ENCODE data around the gene OR6S1. TPM values are rescaled to one million over a fixed set of nuclear protein-coding genes. Genes with fewer than 3 reads are reported as not detected.
"Not testable (repeated sequence)": the region's sequence is repeated elsewhere in the genome, so short reads cannot be mapped to it uniquely, and the experiment has no call there.

The OR6S1 gene
- total RNA-seq, 1 donor: not detected

DNA sequence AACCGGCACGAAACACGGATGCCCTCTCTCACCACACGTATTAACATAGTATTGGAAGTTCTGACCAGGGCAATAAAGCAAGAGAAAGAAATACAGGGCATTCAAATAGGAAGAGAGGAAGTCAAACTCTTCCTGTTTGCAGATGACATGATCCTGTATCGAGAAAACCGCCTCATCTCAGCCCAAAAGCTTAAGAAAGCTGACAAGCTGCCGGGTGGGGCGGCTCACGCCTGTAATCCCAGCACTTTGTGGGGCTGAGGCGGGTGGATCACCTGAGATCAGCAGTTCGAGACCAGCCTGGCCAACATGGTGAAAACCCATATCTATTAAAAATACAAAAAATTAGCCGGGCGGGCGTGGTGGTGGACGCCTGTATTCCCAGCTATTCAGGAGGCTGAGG is 17.7 kb downstream of the OR6S1 start:
- DNase-seq (ENCODE audit: low read depth): no peak
- TF ChIP-seq, protein P1, sequence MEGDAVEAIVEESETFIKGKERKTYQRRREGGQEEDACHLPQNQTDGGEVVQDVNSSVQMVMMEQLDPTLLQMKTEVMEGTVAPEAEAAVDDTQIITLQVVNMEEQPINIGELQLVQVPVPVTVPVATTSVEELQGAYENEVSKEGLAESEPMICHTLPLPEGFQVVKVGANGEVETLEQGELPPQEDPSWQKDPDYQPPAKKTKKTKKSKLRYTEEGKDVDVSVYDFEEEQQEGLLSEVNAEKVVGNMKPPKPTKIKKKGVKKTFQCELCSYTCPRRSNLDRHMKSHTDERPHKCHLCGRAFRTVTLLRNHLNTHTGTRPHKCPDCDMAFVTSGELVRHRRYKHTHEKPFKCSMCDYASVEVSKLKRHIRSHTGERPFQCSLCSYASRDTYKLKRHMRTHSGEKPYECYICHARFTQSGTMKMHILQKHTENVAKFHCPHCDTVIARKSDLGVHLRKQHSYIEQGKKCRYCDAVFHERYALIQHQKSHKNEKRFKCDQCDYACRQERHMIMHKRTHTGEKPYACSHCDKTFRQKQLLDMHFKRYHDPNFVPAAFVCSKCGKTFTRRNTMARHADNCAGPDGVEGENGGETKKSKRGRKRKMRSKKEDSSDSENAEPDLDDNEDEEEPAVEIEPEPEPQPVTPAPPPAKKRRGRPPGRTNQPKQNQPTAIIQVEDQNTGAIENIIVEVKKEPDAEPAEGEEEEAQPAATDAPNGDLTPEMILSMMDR (IDR thresholded peaks at IDR 0.05; ENCODE audit: insufficient read depth, low read length): no peak
- H3K4me3 ChIP-seq (ENCODE audit: low read depth, low read length): no peak overlapping the region

DNA sequence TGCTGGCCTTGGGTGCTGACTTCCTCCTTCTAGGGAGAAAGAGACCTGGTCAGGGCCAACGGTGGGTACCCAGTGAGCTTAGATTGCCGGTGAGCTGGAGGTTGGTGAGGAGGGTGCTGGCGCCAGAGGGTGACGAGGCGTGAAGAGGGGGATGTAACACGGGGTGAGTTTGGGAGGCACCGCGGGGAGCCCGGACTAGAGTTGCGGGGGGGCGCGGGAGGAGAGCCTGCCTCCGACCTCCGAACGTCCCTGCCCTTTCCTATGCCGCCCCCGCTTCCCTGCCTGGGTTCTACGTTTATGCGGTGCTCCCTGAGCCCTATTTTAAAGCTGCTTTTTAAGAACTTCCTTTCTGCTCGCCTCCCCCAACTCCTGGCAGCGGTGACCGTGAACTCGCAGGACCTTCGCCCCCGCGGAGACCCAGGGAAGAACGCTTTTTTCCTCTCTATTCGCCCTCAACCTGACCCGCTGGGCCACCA is 18.6 kb downstream of the OR6S1 start:
- TF ChIP-seq, protein P1 (IDR thresholded peaks at IDR 0.05; ENCODE audit: insufficient read depth, low read length): no peak
- no peak overlapping the region for H3K4me3 ChIP-seq (ENCODE audit: low read depth, low read length)
- no peak for DNase-seq (ENCODE audit: low read depth)

DNA sequence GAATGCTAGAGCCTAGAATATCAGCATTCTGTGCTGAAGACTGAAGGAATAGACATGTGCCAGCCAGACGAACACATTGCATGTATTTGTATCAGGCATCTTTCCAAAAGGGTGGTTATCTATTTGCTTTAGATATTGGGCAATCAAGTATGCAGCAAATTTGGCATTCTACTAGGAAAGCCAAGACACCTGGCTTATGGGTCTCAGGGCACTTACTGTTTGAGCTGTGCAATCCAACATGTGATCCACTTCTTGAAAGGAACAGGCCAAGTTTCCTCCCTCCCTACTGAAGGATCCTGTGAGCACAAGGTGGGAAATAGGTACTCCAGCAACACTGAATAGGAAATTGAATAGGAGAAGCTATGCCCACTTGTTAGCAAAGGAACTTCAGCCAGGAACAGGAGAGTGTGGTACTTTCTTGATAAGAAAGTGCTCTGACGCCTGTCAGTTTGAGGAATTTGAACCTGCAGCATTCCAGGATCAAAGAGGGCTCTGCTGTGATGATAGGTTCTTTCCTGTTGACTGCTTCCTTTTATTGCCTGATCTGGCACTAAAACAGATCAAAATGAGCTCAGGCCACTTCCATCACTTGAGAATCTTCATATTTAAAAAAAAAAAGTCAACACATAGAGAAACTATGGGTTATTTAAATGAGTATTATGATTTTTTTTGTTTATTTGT is 20.6 kb downstream of the OR6S1 start:
- TF ChIP-seq, protein P1 (IDR thresholded peaks at IDR 0.05; ENCODE audit: insufficient read depth, low read length): no peak
- no peak overlapping the region for H3K4me3 ChIP-seq (ENCODE audit: low read depth, low read length)
- DNase-seq (ENCODE audit: low read depth): no peak

DNA sequence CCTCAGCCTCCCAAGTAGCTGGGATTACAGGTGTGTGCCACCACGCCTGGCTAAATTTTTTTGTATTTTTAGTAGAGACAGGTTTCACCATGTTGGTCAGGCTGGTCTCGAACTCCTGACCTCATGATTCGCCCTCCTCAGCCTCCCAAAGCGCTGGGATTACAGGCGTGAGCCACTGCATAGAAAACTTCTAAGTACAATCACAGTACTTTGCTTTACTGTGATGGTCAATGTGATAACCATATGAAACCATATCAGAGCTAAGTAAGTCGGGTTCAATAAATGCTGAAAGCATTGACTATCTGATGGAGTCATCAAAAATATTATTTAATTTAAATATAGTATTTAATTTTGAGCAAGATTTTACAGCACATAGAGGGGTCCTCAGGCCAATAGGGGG is 21.8 kb downstream of the OR6S1 start:
- H3K4me3 ChIP-seq (ENCODE audit: low read depth, low read length); DNase-seq (ENCODE audit: low read depth): not testable (repeated sequence)

DNA sequence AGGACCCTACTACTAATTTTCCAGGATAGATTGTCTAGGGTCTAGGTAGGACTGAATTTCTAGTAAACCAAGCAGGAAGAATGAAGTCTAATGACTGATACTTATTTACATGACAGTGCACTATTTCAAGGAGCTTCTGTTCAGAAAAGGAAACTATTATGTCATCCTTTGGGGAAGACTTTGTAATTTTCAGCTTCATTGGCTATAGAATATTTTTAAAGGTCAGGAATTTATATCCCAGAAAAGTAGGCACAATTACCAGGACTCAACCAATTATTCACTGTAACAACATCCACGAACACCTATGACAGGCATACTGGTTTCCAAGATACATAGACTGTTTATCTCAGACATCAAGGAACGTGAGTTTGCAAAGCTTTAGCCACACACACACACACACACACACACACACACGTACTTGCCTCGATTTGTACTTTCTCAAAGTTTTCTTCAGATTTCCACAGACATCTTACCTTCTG is 23.2 kb downstream of the OR6S1 start:
- H3K4me3 ChIP-seq (ENCODE audit: low read depth, low read length): no peak overlapping the region
- no peak for DNase-seq (ENCODE audit: low read depth)
- TF ChIP-seq, protein P1 (IDR thresholded peaks at IDR 0.05; ENCODE audit: insufficient read depth, low read length): no peak

DNA sequence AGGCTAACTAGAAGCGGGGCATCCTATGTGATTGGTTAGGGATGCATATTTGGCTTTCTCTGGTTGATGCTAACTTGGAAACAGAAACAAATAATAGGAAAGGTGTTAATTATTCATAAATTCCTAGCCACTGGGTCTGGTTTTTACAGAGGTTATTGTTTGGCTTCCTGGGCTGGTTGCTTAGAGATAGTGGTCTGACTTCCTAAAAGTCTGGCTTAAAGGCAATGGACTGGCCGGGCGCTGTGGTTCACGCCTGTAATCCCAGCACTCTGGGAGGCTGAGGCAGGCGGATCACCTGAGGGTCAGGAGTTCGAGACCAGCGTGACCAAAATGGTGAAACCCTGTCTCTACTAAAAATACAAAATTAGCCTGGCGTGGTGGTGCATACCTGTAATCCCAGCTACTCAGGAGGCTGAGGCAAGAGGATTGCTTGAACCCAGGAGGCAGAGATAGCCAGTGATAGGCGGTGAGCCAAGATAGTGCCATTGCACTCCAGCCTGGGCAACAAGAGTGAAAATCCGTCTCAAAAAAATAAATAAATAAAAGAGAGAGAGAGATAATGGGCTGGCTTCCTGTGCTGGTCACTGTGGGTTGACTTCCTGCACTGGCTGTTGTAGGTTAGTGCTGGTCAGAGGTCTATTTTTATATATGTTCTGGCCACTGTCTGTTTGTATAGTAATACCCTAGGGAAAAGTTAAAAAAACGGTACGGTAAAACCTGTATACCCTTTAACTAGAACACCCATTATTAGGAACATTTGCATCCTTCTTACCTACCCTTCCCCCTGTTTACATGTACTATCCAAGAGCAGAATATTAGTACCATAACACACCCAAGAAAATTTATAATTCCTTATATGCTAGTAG is 24.1 kb downstream of the OR6S1 start:
- no peak for DNase-seq (ENCODE audit: low read depth)
- TF ChIP-seq, protein P1 (IDR thresholded peaks at IDR 0.05; ENCODE audit: insufficient read depth, low read length): no peak
- H3K4me3 ChIP-seq (ENCODE audit: low read depth, low read length): no peak overlapping the region

DNA sequence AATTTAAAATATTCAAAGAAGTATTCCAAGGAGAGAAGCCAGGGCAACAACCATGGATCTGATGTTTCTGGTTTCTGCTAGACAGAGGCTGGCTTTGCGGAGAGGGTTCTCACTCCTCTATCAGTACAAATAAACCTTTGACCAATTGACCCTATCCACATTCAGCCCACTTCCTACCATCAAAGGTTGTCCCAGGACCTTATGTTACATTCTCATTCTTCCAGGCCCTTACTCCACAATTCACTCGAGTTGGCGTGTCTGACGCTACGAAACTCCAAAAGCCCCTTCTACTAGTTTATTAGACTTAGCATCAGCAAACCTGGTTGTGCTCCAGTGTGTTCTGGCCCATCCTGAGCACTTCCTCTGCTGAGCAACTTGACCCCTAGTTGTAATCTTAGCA is 25.5 kb downstream of the OR6S1 start:
- TF ChIP-seq, protein P1 (IDR thresholded peaks at IDR 0.05; ENCODE audit: insufficient read depth, low read length): no peak

More for the DNA sequence above, 25.5 kb downstream of the OR6S1 start:
- DNase-seq (ENCODE audit: low read depth): no peak
- H3K4me3 ChIP-seq (ENCODE audit: low read depth, low read length): no peak overlapping the region
